Erythroblast (primary cell): ENCODE results near the gene ZNF609.

Source experiments
- GATA1 ChIP-seq: IDR thresholded peaks from 2 replicates; pipeline ENCODE4 v1.6.1; 2011; ENCODE audit warnings: low read depth, mild to moderate bottlenecking, control low read depth, low read length, moderate library complexity
- POLR2A ChIP-seq: IDR thresholded peaks from 2 replicates; pipeline ENCODE4 v1.6.1; 2011; ENCODE audit warnings: mild to moderate bottlenecking, low read length

- TF ChIP-seq POLR2A, result no peak
- no peak for TF ChIP-seq GATA1
These were observed 17.4 kb upstream of the ZNF609 start for GRCh38 chr15:64443016-64443415.
